Naive thymus-derived CD8-positive, alpha-beta T cell (primary cell): ENCODE measurements around the gene USF3. TPM values are rescaled to one million over a fixed set of nuclear protein-coding genes. Genes with fewer than 3 reads are reported as not detected.
A peak's percentile ranks its signal among the peaks of the same experiment; 100 is the strongest.

Source experiments
- ATAC-seq, 2 donors: fragments of 150-1000 bp; cut with Tn5 transposase in 1 of 2; sonication (Bioruptor Pico), chemical (Tn5 transposase) in 1 of 2; 1 replicate in 1 of 2; 2 replicates in 1 of 2; pipeline ENCODE4 v1.10.0; 2021; ENCODE audit warnings: mild to moderate bottlenecking in 2 of 2, moderate library complexity in 2 of 2
- POLR2A ChIA-PET: fragments of 350-600 bp; sonication (Branson Sonifier 250); formaldehyde crosslinking; loops from one replicate; lab custom pipeline; 2021; ENCODE audit warnings: antibody characterized with exemption; lab: Charles Lee
- DNase-seq, 10 donors: peaks; one replicate each; pipeline versions ENCODE4 v3.0.0 to v3.0.0-alpha.2; 2020 to 2022
- H3K27ac Mint-ChIP-seq, 10 donors: one replicate each; pipeline ENCODE4 v1.8.0; 2020 to 2022; ENCODE audit warnings: mild to moderate bottlenecking in 10 of 10, mixed read lengths in 10 of 10, moderate library complexity in 4 of 10, inconsistent platforms in 1 of 10
- H3K27me3 Mint-ChIP-seq, 5 donors: one replicate each; pipeline ENCODE4 v1.8.0; 2021 to 2022; ENCODE audit warnings: mixed read lengths in 5 of 5
- H3K36me3 Mint-ChIP-seq, 3 donors: one replicate each; pipeline ENCODE4 v1.8.0; 2020 to 2022; ENCODE audit warnings: mixed read lengths in 3 of 3, mild to moderate bottlenecking in 2 of 3, inconsistent platforms in 1 of 3
- H3K4me1 Mint-ChIP-seq, 4 donors: one replicate each; pipeline ENCODE4 v1.8.0; 2021 to 2022; ENCODE audit warnings: mixed read lengths in 4 of 4
- H3K4me3 Mint-ChIP-seq, 10 donors: one replicate each; pipeline ENCODE4 v1.8.0; 2020 to 2022; ENCODE audit warnings: mild to moderate bottlenecking in 10 of 10, mixed read lengths in 10 of 10, moderate library complexity in 6 of 10, inconsistent platforms in 1 of 10
- H3K9me3 Mint-ChIP-seq, 9 donors: one replicate each; pipeline ENCODE4 v1.8.0; 2020 to 2022; ENCODE audit warnings: mixed read lengths in 9 of 9, mild to moderate bottlenecking in 3 of 9, inconsistent platforms in 1 of 9, moderate library complexity in 1 of 9
- polyA plus RNA-seq, 3 donors: library from polyadenylated mRNA; unstranded; fragments of 300-500 nt; fragmentation: Illumina TruSeq; gene quantifications; one replicate each; pipeline ENCODE4 v1.2.3, GENCODE V29; 2021
- total RNA-seq, 8 experiments: library from RNA in 2 of 8; stranded (reverse) in 2 of 8; gene quantifications; one replicate each; pipeline ENCODE4 v1.2.3 and lab custom pipeline; 2021 to 2026

USF3 gene
- total and polyA plus RNA-seq, 5 experiments from 2014 or later = 2.4 to 25.2 (median 4.3) TPM

DNA sequence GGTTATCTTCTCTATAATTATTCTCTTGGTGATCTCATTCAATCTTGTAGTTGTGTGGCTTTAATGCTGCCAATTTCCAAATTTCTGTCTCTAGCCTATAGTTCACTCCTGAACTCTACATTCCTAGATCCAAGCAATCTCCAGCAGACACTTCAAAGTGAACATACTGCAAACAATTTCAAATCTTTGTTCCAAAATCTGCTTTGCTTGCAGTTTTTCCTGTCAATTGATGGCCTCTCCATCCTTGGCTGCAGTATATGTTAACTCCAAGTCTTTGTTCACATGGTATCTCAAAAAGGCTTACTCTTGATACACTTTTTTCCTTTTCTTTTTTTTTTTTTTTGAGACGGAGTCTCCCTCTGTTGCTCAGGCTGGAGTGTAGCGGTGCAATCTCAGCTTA is 32.2 kb upstream of the USF3 start:
- POLR2A ChIA-PET = no interaction called here
- H3K27me3 Mint-ChIP-seq = no peaks in the 10 kb centered on the region
- peaks cover 0 to 31% (median under 1%) of the 10 kb centered on the region in 3 donors for H3K36me3 Mint-ChIP-seq
- no peaks in the 10 kb centered on the region for H3K9me3 Mint-ChIP-seq
- ATAC-seq (no peak), DNase-seq (no peak)
- no peak overlapping the region for H3K27ac Mint-ChIP-seq
- H3K4me1 Mint-ChIP-seq = peaks cover 13 to 44% (median 36%) of the 10 kb centered on the region in 4 donors
- no peak overlapping the region for H3K4me3 Mint-ChIP-seq

DNA sequence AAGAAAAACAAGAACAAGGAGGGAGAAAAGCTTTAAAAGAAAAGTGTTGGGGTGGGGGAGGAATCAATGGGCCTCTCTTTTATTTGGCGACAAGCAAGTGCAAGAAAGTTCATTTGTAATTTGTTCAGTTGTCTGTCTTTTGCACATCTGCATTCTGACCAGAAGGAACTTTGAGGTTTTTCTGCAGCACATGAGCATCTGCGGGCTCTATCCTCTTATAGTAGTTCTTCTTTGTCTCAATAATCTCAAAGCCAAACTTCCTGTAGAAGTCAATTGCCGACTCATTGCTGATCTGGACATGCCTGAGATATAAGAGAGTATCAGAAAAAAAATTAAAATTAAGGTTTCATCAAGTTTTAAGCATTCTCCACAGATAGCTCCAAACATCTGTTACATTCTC is 25.2 kb upstream of the USF3 start:
- Mint-ChIP-seq H3K27ac (peak overlapping the region in 7 of 10 donors; percentile 0 to 76 (median 34)), H3K4me3 (no peak overlapping the region), H3K36me3 (peaks cover 0 to 53% (median 11%) of the 10 kb centered on the region in 3 donors), H3K27me3 (no peaks in the 10 kb centered on the region), H3K9me3 (no peaks in the 10 kb centered on the region), H3K4me1 (peaks cover 4 to 21% (median 12%) of the 10 kb centered on the region in 4 donors)
- DNase-seq = no peak
- POLR2A ChIA-PET = no interaction called here
- no peak for ATAC-seq

DNA sequence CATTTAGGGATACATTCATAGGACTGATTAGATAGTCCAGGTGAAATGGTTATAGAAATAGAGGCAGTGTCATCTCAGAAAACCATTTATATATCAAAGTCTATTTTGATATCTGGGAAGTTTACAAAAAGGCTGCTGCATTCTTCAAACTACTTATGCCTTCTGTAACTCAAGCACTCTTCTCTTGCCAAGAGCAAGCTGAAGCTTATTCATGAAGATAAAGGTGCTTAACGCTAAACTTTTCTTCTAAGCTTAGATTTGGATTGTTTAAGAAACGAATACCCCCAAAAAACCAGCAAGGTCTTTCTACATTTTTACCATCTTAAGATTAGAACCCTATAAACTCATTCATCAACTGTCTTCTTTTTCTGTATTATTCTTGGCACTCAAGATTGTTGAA is 23.3 kb upstream of the USF3 start:
- no peak overlapping the region for H3K27ac Mint-ChIP-seq
- H3K4me1 Mint-ChIP-seq = peaks cover 3 to 17% (median 10%) of the 10 kb centered on the region in 4 donors
- ATAC-seq (no peak), DNase-seq (no peak)
- H3K27me3 Mint-ChIP-seq = no peaks in the 10 kb centered on the region
- no peaks in the 10 kb centered on the region for H3K9me3 Mint-ChIP-seq
- H3K36me3 Mint-ChIP-seq = peaks cover 0 to 49% (median 11%) of the 10 kb centered on the region in 3 donors
- POLR2A ChIA-PET = no interaction called here
- no peak overlapping the region for H3K4me3 Mint-ChIP-seq

DNA sequence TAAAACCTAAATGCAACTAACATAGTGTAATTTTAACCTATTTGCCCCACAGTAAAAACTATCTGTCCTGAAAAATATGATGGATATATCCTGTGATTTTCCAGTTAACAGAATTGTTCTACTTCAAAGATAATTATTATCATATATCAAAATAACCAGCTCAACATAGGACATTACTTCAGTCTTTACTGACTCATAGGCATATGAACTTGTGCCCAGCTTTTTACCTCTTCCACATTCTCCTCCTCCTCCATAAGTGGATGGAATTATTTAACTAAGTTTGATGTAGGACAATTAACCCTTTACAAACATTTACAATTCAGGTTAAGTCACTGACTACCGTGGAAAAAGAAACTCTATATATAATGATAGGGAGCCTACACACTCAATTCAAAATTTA is 22.9 kb upstream of the USF3 start:
- H3K4me3 Mint-ChIP-seq = no peak overlapping the region
- H3K27me3 Mint-ChIP-seq = no peaks in the 10 kb centered on the region
- ATAC-seq (no peak), DNase-seq (no peak)
- peaks cover 0 to 17% (median 7%) of the 10 kb centered on the region in 4 donors for H3K4me1 Mint-ChIP-seq
- no peak overlapping the region for H3K27ac Mint-ChIP-seq
- H3K36me3 Mint-ChIP-seq = peaks cover 0 to 48% (median 11%) of the 10 kb centered on the region in 3 donors
- H3K9me3 Mint-ChIP-seq = no peaks in the 10 kb centered on the region
- POLR2A ChIA-PET = no interaction called here

DNA sequence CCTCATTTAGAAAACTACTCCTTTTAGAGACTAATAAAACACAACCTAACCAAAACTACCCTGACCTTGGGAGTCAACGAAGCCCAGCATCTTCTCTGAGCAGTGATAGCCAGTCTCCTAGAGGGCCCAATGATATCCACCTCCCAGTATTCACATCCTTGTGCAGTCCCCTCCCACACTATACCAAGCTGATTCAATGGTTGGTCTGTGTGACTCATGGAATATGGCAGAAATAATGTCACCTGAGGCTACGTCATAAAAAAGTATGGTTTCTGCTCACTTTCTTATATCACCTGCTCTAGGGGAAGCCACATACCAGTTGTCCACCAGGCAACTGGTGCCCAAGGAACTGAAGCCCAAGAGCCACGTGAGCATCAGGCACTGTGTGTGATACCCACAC is 21.4 kb upstream of the USF3 start:
- Mint-ChIP-seq H3K4me3 (peak overlapping the region in 1 of 10 donors; percentile 14), H3K4me1 (peaks cover 0 to 11% (median 4%) of the 10 kb centered on the region in 4 donors), H3K27ac (peak overlapping the region in 8 of 10 donors; percentile 3 to 66 (median 29)), H3K27me3 (no peaks in the 10 kb centered on the region), H3K36me3 (peaks cover 0 to 36% (median 8%) of the 10 kb centered on the region in 3 donors), H3K9me3 (no peaks in the 10 kb centered on the region)
- ATAC-seq = no peak
- POLR2A ChIA-PET = interaction anchor here (0.5 kb wide), 1 partner anchor 14 kb away, joined by 6 read pairs; no protein-coding TSS in a partner anchor
- DNase-seq = no peak

DNA sequence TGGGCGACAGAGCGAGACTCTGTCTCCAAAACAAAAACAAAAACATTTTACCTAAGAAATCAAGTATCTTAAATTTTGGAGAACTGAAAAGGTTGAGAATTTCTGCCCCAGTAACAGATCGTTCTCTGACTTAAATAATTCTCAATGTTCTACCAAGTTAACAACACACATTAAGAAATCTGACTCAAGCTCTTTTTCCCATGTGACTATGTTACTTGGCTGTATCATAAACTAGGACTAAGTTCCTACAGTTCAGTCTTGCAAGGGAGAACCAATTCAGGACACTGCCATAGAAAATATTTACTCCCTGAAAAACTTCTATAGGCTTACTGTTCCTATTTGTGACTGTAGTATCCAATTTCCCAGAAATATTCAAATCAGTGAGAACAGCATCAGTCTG is 20.9 kb upstream of the USF3 start:
- H3K4me3 Mint-ChIP-seq = no peak overlapping the region
- POLR2A ChIA-PET = interaction anchor here (0.6 kb wide), 1 partner anchor 38 kb away, joined by 4 read pairs; no protein-coding TSS in a partner anchor
- peak overlapping the region in 4 of 10 donors; percentile 13 to 71 (median 36) for H3K27ac Mint-ChIP-seq
- peaks cover 0 to 31% (median 8%) of the 10 kb centered on the region in 3 donors for H3K36me3 Mint-ChIP-seq
- DNase-seq (no peak), ATAC-seq (no peak)
- H3K9me3 Mint-ChIP-seq = no peaks in the 10 kb centered on the region
- no peaks in the 10 kb centered on the region for H3K27me3 Mint-ChIP-seq
- peaks cover 0 to 13% (median 4%) of the 10 kb centered on the region in 4 donors for H3K4me1 Mint-ChIP-seq

DNA sequence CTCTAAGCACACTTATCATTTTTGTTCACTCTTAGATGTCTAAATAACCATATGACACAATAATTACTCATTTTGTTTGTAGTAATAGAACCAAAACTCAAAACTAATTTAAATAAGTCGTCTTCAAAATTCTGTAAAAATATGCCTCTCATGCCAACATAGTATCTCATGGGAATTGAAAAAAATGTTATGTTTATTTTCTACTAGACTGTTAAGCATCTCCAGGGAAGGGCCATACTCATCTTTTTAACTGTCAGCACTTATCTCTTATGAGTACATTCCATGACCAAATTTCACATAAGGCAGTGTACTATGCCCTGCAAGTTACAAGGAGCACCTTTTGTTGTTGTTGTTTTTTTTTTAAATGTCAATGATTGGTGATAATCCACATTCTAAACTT is 18.3 kb upstream of the USF3 start:
- ATAC-seq = no peak
- Mint-ChIP-seq H3K4me3 (no peak overlapping the region), H3K27me3 (peaks cover 0 to 3% (median 0%) of the 10 kb centered on the region in 5 donors), H3K36me3 (peaks cover 0 to 9% (median 0%) of the 10 kb centered on the region in 3 donors), H3K4me1 (peaks cover 0 to 3% (median 0%) of the 10 kb centered on the region in 4 donors), H3K27ac (no peak overlapping the region), H3K9me3 (no peaks in the 10 kb centered on the region)
- POLR2A ChIA-PET = interaction anchor here (1.1 kb wide), 1 partner anchor 17 kb away, joined by 3 read pairs; no protein-coding TSS in a partner anchor
- DNase-seq = no peak

DNA sequence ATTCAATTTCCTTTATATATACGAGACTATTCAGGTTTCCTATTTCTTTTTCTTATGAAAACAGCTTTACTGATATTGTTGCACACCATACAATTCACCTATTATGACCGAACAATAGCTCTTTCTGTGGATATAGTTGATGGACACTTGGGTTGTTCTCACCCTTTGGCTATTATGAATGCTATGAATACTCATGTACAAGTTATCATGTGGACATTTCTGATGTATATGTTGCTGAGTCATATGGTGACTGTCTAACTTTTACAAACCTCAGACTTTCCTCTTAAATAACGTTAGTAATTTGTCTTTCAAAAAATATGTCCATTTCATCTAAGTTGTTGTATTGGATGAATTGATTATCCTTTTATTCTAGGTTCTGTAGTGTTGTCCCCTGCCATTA is 15.7 kb upstream of the USF3 start:
- Mint-ChIP-seq H3K4me3 (no peak overlapping the region), H3K9me3 (peaks cover 0 to under 1% (median 0%) of the 10 kb centered on the region in 9 donors), H3K4me1 (peaks cover 0 to 3% (median 0%) of the 10 kb centered on the region in 4 donors), H3K27ac (no peak overlapping the region), H3K27me3 (peaks cover 7 to 27% (median 18%) of the 10 kb centered on the region in 5 donors), H3K36me3 (no peaks in the 10 kb centered on the region)
- DNase-seq (no peak), ATAC-seq (no peak)
- POLR2A ChIA-PET = interaction anchor here (0.7 kb wide), 1 partner anchor 26 kb away, joined by 4 read pairs; no protein-coding TSS in a partner anchor

DNA sequence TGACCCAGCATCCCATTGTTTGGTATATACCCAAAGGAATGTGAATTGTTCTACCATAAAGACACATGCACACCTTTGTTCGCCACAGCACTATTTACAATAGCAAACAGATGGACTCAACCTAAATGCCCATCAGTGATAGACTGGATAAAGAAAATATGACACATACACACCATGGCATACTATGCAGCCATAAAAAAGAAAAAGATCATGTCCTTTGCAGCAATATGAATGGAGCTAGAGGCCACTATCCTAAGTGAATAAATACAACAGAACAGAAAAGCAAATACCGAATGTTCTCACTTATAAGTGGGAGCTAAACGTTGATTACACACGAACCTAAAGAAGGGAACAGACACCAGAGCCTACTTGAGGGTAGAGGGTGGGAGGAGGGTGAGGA is 11.4 kb upstream of the USF3 start:
- Mint-ChIP-seq H3K9me3 (peaks cover 0 to 2% (median 0%) of the 10 kb centered on the region in 9 donors), H3K36me3 (peaks cover 0 to 2% (median 0%) of the 10 kb centered on the region in 3 donors), H3K27ac (no peak overlapping the region), H3K4me3 (no peak overlapping the region), H3K4me1 (peaks cover 0 to 3% (median 0%) of the 10 kb centered on the region in 4 donors), H3K27me3 (peaks cover 14 to 40% (median 20%) of the 10 kb centered on the region in 5 donors)
- POLR2A ChIA-PET = no interaction called here
- DNase-seq (no peak), ATAC-seq (no peak)

DNA sequence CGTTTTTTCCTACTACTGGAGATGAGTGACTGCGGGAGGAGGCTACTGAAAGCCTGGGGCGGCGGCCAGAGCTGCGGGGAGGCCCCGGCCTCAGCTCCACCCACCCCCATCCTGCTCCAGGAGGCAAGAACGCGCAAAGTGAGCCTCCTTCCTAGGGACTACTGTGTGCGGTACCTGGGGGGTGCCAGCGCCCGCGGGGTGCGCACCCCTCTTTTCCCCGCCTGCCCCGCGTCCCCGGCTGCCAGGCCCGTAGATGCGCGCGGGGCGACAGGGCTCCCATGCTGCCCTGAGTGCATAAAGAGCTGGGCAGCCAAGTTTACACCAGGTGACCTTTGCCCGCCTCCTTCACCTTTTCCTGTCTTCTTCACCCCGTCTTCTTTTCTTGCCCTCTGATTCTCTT is 2.5 kb upstream of the USF3 start:
- peak overlapping the region in 4 of 10 donors; percentile 65 to 87 (median 86) for H3K4me3 Mint-ChIP-seq
- POLR2A ChIA-PET = interaction anchor here (0.7 to 7.8 kb wide), 3 partner anchors 47 to 1016 kb away, joined by 4 to 82 read pairs (median 4); partner anchors contain the start of genes ATP6V1A and NAA50
- peak overlapping the region in 4 of 10 donors; percentile 78 to 94 (median 84) for H3K27ac Mint-ChIP-seq
- no peaks in the 10 kb centered on the region for H3K9me3 Mint-ChIP-seq
- no peaks in the 10 kb centered on the region for H3K36me3 Mint-ChIP-seq
- H3K4me1 Mint-ChIP-seq = peaks cover 8 to 23% (median 19%) of the 10 kb centered on the region in 4 donors
- no peak for ATAC-seq
- peak in 4 of 10 donors; percentile 12 to 19 (median 17) for DNase-seq
- H3K27me3 Mint-ChIP-seq = no peaks in the 10 kb centered on the region

DNA sequence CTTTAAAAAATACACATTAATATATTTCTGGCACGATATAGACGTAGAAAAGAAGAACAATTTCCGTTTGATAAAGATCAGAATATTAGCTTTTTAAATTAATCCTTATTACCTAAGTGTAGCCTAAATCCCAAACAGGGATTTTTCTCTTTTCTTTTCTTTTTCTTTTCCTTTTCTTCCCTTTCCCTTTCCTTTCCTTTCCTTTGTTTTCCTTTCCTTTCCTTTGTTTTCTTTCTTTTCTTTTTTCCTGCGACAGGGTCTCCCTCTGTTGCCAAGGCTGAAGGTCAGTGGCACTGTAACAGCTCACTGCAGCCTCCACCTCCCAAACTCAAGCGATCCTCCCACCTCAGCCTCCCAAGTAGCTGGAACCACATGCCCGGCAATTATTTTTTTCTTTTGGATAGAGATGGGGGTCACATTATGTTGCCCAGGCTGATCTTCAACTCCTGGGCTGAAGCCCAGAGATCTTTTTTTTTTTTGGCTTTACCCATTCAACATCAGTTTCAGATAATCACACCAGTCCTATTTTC is 1.8 kb upstream of the USF3 start:
- no peak for ATAC-seq
- peaks cover 0 to 5% (median under 1%) of the 10 kb centered on the region in 3 donors for H3K36me3 Mint-ChIP-seq
- peaks cover 12 to 30% (median 25%) of the 10 kb centered on the region in 4 donors for H3K4me1 Mint-ChIP-seq
- H3K27me3 Mint-ChIP-seq = no peaks in the 10 kb centered on the region
- H3K4me3 Mint-ChIP-seq = peak overlapping the region in 2 of 10 donors; percentile 65 to 86
- DNase-seq = no peak
- POLR2A ChIA-PET = interaction anchor here (0.7 to 7.8 kb wide), 5 partner anchors 17 to 1016 kb away, joined by 3 to 82 read pairs (median 4); partner anchors contain the start of genes ATP6V1A and NAA50
- H3K9me3 Mint-ChIP-seq = no peaks in the 10 kb centered on the region
- peak overlapping the region in 1 of 10 donors; percentile 94 for H3K27ac Mint-ChIP-seq

DNA sequence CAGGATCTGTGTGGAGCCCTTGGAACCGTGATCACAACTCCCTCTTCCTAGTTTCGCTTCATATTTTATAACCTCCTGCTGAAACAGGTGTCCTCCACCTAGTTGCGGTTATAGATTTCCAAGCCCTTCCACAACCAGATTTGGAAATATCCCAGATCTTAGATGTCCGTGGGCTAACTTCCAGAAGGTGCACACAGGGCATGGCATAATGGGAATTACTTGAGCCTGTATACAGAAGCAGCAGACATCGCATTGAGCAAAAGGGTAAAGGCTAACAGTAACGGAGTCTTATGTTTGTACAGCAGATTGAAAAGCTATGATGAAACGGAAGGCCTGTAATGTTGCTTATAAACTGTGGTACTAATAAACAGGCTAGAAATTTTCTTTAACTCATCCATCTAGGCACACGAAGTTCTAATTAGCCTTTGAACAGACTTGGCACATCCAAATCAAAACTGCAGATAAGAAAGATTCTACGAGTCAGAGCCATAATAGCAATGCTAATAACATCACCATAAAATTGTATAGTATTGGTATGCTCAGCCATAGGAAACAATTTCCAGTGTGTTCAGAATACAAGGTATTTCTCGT is 1.2 kb upstream of the USF3 start:
- H3K9me3 Mint-ChIP-seq = no peaks in the 10 kb centered on the region
- H3K27ac Mint-ChIP-seq = no peak overlapping the region
- no peaks in the 10 kb centered on the region for H3K27me3 Mint-ChIP-seq
- H3K36me3 Mint-ChIP-seq = peaks cover 0 to 5% (median 3%) of the 10 kb centered on the region in 3 donors
- no peak for DNase-seq
- H3K4me1 Mint-ChIP-seq = peaks cover 14 to 34% (median 29%) of the 10 kb centered on the region in 4 donors
- H3K4me3 Mint-ChIP-seq = no peak overlapping the region
- ATAC-seq = no peak
- POLR2A ChIA-PET = interaction anchor here (1.1 to 7.8 kb wide), 3 partner anchors 17 to 164 kb away, joined by 3 to 82 read pairs (median 5); partner anchors contain the start of genes ATP6V1A and NAA50
